NCI-H2029 (cell line): ENCODE measurements around the gene GLP2R.
"Not testable (repeated sequence)": the region's sequence is repeated elsewhere in the genome, so short reads cannot be mapped to it uniquely, and the experiment has no call there.

Experiments
- DNase-seq: peaks from one replicate; lab custom pipeline; 2025; lab: John Stamatoyannopoulos, UW

The GLP2R gene, protein sequence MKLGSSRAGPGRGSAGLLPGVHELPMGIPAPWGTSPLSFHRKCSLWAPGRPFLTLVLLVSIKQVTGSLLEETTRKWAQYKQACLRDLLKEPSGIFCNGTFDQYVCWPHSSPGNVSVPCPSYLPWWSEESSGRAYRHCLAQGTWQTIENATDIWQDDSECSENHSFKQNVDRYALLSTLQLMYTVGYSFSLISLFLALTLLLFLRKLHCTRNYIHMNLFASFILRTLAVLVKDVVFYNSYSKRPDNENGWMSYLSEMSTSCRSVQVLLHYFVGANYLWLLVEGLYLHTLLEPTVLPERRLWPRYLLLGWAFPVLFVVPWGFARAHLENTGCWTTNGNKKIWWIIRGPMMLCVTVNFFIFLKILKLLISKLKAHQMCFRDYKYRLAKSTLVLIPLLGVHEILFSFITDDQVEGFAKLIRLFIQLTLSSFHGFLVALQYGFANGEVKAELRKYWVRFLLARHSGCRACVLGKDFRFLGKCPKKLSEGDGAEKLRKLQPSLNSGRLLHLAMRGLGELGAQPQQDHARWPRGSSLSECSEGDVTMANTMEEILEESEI

DNA sequence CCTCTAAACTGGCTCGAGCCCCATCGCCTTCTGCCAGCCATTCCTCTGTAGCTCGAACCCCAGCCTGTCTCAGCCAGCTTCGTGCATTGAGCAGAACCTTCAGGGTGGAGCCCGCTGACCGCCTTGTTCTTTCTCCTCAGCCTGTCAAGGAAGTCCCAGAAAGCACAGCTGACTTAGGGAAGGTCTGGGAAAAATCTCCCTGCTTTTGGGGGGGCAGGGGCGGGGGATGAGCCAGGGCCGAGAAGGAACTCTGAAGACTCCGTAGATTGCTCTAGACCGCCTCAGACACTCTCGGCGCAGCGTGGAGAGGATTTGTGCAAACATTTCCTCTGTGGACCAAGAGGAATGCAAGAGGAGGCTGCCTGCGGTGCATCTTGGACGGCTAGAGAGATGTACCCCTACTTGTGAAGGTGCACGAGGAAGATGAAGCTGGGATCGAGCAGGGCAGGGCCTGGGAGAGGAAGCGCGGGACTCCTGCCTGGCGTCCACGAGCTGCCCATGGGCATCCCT, at the start of gene GLP2R:
GLP2R (plus strand) TSS at position 284 of the 510 bp plus-strand sequence; CDS start at position 424, 140 bp downstream.
- DNase-seq = no peak

DNA sequence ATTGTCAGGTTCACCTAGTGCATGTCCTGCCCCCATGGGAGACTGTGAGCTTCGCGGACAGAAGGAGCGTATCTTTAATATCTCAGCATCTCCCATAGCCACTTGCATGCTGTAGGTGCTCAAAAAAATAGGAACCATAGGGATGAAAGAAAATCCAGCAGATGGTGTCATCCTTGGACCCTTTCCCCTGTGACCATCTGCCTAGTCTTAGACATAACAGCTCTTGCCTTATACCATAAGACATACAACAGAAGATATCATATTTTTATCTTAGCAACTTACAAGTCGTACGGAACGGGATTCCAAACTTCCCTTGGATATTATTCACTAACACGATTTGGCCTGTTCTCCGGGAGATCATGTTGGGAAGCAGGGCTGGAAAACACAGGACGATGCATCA, 48.8 kb upstream of the GLP2R start:
- DNase-seq = no peak

DNA sequence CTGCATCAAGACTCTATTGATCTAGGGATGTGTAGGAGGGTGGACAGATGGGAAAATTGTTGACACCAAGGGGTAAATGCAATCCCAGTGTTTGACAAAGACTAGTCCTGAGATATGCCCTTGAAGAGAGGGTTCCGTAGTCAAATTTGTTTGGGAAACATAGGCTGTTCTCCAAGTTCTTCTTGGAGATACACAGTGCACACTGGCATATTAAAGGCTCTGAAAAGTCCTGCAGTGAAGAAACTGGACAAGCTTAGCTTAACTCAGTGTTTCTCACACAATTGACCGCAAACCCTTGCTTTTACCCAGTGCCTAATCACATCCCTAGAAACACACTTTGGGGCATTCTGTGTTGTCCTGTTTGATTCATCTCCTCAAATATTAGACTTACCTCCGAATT, 45.2 kb upstream of the GLP2R start:
- DNase-seq = no peak

DNA sequence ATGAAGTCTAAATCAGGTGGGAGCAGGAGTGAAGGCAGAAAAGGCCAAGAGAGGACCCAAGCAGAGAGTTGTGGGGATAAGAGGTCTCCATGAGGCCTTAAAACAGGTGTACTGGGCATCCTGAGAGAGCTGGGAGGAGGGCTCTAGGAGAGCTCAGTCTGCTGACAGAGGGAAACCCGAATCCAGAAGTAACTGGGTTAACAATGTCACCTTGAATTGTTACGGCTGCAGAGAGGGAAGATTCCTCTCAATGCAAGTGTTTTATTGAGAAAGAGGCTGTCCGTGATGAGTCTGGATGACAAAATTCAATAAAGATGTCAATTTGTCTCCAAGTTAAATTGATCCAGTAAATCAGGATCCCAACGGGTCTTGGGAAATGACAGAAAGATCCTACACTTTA, 42.7 kb upstream of the GLP2R start:
- no peak for DNase-seq

DNA sequence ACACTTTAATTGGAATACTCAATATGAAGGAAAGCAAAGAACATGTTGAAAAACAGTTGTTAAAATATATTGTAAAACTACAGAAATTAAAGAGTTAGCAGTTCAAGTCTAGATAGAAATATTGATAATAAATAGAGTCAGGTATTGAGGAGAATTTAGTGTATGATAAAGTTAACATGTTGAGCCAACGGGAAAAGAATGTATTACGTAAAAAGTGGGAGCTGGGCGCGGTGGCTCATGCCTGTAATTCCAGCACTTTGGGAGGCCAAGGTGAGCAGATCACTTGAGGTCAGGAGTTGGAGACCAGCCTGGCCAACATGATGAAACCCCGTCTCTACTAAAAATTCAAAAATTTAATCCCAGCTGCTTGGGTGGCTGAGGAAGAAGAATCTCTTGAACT, 42.3 kb upstream of the GLP2R start:
- DNase-seq = not testable (repeated sequence)

DNA sequence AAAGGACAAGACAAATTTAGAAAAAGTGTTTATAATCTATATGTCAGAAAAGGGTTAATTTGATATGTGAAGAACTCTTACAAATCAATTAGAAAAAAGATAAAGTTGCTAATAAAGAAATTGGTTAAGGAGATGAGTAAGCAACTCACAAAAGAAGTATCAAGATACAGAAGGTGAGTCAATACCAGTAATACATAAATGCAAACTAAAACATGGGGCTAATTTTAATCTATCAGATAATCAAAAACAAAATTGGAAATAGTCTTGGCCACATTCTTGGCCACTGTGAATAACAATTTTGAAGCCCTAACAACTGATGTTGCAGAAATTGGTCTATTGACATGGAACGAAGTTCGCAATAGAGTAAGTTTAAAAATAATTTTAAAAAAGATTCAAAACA, 41.2 kb upstream of the GLP2R start:
- DNase-seq = no peak

DNA sequence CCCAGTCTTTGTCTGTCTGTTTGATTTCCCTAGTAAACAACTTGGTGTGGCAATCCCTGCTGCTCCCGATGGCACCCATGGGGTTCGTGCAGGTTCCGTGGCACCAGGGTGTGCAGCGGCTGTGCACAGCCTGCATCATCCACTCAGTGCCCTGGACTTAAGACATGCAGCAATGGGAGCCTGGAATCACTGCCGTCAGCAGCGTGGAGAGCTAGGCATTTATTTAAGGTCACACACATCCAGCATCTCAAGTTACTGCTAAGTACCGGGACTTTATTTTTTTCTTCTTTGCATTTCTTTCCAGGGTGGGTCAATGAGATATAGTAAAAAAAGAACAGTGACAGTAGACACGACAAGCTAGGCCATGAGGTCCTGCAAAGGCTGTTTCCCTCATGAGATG, 37.1 kb upstream of the GLP2R start:
- no peak for DNase-seq

DNA sequence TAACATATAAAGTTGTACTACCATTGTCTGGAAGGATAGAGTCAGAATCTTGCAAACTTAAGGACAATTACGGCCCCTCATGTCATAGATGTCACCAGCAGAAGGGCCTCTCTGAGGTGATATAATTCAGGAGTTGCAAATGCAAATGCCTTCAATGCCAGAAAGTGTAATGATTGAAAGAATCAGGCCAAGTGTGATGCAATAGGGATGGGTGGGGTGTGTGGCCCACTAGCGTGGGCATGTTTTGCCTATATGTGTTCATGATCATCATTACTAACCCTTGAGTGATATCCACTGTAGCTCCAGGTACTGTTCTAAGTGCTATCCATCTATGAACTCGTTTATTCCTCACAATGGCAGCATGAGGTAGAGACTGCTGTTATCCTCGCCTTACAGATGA, 35.4 kb upstream of the GLP2R start:
- DNase-seq = no peak

DNA sequence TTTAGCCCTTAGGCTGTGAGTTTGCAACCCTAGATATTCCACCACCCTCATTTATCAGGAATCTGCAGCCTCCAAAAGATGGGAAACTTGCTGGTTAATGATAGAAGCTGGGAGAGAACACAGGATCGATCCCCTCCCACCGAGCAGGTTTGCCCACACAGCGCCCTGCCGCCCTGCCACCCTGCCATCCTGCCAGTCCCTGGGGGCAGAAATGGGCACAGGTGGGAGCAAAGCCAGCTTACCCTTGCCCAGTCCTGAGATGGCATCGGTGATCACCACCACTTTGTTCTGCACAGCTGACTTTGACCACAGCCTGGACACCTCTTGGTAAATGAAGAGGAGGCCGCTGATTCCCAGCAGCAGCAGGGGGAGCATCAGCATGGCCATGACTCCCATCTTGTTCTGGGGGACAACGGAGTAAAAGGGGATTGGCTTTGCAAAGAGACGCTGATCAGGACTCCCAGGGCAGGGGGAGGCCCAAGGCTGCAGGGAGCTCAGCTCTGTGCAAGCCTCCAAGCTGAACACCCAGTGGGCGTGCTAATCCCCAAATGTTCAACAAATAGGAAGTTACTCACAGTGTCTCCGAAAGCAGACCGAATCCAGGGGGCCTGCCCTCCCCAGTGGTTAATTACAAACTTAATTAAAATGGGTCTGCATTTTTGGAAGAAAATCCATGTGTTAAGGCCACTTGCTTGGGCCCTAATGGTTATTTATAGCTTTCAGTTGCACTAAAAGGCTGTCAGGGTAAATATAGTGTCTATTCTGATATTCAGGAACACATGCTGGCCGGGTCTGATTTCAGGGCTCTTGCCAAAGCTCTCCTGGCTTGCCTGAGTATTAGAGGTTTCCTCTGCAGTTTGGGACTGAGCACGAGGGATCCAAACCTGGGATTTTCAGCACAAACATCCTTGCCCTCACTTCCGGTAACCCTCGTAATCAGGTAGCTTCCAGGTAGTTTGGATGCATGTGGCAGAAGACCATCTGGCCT, 34.5 kb upstream of the GLP2R start, which contains the start of gene DHRS7C:
DHRS7C (minus strand) TSS at position 704 of the 988 bp plus-strand sequence; CDS start at position 396, 308 bp downstream.
- no peak for DNase-seq

DNA sequence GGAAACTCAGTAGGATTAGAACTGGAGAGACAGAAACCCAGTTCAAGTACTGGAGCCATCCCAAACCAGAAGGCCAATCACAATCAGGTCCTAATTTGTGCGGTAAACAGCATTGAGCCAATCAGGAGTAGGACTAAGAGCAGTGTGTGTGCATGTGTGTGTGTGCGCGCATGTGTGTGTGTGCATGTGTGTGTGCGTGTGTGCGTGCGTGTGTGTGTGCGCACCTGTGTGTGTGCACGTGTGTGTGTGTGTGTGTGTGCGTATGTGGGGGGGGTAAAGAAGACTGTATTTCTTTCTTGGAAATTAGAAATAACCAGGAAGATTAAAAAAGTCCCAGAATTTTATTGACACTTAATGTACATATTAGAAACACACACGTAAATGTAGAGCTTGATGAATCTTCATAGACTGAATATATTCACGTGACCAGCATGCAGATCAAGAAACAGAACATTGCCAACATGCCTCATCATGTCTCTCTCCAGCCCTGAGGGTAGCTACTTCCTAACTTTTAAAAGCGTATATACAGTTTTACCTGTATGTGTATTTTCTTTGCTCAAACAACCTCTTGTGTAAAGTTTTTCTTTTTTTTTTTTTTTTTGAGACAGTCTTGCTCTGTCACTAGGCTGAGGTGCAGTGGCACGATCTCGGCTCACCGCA, 33.4 kb upstream of the GLP2R start:
- DNase-seq = no peak

DNA sequence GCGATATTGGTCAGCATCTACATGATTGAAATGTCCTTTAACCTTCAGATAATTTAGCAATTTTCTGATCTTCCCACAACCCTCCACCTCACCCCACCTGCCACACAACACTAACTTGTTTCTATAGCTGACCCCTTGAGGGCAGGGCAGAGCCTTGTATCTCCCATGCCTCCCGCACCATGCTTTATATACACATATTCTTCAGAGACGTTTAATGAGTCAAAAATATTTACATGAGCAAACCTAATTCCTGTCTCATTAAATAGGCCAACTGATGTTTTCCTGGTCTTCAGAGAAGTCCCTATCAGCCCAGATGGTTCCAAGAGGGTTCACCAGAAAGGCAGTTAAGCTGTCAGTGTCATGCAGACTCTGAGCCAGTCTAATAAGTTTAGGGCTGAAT, 27.7 kb upstream of the GLP2R start:
- DNase-seq = no peak

DNA sequence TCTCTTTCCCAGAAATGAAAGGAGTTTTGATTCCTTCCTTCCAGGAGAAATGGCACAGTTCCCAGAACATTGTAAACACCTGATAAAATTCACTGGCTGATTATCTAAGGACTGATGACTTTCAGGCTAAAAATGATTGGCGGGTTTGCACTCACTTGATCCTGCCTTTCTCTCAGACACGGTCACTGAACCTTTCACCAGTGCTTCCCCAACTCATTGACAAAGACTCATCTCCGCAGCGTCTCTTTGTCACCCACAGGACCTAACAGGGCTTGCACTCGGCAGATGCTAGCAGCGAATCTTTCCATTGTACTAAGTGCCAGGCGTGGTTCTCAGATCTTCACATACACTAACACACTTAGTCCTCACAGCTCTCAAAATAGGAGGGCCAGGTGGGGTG, 27.0 kb upstream of the GLP2R start:
- no peak for DNase-seq

DNA sequence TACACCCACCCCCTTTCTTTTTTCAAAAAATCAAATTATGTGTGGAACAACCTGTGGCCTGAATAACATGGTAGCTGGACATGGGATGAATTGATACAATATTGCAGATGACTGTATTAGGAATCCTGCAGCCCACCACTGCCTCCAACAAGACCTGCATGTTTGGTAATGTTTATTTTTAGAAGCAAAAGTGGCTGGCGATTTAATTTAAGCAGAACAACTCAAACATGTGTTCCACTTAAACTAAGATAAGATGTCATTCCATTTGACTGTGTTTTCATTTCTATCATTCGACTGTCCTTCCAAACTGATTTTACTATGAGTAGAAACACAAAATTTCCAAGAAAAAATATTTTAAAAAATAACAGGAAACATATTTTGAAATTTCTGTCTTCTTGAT, 24.2 kb upstream of the GLP2R start:
- DNase-seq = no peak

DNA sequence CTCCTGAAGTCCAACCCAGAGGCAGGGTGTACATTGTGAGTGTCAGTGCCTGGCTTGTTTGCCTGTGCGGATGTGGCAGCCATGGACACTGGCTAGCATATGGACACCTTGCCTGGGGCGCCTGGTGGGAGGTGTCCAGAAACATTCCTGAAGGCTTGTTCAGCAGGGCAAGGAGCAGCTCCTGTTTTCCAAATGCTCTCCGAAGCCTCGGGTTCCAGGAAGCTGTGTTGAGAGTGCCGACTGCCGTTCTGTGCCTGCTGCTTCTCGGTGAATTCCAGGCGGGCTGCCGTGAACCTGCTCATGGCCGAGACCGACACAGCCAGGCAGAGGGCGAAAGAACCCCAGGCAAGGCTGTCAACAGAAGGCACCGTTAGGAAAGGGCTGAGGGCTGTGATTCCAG, 23.4 kb upstream of the GLP2R start:
- DNase-seq = no peak

DNA sequence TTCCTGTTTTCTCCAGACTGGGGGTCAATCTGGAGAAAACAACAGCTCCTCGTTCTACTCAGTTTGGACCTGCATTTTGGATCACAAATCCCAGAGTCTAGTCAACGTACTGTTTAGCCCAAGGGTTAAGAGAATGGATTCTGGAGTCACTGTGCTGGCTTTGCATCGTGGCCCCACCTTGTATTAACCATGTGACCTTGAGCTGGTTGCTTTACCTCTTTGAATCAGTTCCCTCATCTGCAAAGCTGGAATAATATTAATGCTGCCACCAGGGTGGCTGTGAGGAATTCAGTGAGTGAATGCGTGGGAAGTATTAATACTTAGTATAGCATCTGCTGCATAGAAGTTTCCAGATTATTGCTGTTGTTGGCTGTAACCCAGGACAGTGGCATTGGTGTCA, 23.0 kb upstream of the GLP2R start:
- no peak for DNase-seq

DNA sequence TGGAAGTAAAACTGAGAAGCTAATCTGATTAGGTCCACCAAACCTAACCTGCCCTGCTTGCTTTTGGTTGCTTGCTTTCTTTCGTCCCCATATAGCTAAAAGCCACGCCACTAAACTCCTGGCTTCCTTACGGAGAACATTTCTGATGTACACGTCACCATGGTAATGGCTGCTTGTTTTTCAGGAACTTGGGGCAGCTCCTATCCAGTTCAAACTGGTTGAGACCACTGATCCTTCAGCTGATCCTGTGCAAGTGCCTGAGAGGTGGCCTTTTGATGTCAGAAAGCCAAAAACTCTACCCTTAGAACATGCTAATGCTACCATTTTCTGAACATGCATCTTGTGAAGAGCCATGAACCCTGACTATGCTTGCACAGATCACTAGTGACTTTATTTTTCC, 20.0 kb upstream of the GLP2R start:
- no peak for DNase-seq

DNA sequence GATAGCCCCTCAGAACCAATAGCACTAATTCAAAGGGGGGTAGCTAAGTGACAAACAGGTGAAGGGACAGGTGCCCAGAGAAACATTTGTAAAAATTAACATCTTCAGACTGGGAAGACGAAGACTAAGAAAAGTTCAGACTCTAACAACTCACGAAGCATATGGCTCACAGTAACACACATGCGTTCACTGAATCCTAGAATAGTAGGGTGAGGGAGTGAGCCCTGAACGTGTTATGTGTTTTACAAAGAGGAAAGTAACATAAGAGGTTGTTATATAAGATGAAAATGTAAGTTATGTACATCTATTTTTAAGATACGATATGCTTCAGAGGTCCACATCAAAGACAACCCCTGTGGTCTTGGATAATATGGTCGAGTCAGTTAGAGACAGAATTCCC, 19.0 kb upstream of the GLP2R start:
- no peak for DNase-seq

DNA sequence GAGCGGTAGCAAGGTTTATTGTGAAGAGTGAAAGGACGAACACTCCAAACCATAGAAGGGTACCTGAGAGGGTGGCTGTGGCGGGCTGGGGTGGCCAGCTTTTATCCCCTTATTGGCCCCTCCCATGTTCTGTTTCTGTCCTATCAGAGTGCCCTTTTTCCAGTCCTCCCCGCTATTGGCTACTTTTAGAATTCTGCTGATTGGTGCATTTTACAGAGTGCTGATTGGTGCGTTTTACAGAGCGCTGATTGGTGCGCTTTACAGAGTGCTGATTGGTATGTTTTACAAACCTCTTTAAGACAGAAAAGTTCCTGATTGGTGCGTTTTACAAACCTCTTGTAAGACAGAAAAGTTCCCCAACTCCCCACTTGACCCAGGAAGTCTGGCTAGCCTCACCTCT, 16.3 kb upstream of the GLP2R start:
- DNase-seq = no peak

DNA sequence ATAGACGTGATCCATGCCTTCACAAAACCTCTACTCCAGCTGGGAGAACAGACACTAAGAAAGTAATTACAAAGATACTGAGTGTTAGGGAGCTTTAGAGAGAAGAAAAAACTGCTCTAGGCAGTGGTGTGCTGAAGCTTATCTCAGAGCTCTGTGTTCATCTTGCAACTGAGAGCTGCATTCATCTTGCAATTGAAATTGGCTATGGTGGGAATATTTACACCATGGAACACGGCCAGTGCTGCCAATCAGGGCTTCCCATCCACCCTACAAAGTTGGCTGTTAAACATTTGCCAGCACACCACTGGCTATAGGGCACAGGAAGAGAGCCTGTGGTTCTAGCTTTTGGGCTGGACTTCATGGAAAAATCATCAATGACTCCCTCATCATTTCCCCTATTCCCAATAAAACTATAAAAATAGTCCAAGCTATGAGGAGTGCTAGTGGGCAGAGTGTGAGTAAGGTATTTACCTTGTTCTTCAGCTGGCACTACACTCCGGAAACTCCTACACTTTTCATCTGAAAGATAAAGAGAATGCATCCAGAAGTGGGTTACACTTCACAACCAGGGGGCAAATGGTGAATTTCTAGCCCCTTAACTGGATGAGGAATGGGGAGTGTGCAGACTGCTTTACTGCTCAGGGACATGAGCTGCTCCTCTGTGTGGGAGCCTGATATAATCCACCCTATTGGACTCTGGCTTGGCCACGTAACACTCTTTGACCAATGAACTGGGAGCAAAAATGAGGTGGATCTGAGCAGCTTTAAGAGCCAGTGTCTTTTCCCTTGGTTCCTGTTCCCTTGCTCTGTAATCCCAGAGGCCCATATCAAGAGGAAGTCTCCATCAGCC, 15.4 kb upstream of the GLP2R start:
- no peak for DNase-seq

DNA sequence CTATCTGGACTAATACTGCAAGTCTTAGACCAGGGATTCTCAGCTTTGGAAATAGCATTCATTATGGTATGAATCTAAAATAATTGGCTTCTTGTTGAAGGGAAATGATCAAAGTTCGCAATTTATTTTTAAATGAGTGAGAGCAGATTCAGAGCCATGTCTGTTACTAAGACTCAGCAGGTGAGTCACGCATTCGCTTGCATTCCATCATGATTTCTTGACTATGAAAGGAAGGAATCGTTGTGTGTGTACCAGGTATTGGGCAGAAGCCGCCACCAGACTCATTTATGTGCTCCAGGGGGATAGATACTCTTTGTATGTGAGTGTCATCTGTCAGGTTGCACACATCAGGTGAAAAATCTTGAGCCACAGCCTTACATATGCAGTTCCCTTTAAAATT, 14.6 kb upstream of the GLP2R start:
- DNase-seq = no peak

DNA sequence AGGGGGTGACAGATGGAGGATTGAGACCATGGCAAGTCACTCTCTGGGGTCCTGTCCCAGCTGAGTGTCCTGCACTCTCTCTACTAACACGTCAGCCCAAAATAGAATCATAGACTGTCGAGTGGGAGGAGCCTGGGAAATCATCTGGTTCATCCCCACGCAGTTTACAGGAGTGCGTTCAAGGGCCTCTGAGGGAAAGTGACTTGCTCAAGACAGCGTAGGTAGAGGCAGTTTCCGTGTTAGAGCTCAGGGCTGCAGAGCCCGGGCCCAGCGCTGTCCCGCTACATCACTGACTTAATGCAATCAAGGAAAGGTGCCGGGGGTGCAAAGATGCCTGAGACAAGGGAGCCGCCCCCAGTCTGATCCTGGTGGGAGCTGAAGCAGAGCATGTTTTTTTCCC, 14.2 kb upstream of the GLP2R start:
- DNase-seq = no peak
